Gastroesophageal sphincter (tissue), 3 donors: ENCODE data around the gene XPNPEP2.

ENCODE experiments used
- CTCF ChIP-seq, 4 experiments: fragments of 200-600 bp in 2 of 4; fragments of 450-650 bp in 2 of 4; sonication (generic) in 1 of 4; IDR thresholded peaks; one replicate each; pipeline ENCODE4 v1.5.1; 2017 to 2019; ENCODE audit warnings: antibody characterized with exemption in 4 of 4, mild to moderate bottlenecking in 2 of 4, moderate library complexity in 2 of 4
- POLR2A ChIP-seq, 2 donors: fragments of 450-650 bp; IDR thresholded peaks; one replicate each; pipeline ENCODE4 v1.6.1; 2017; ENCODE audit warnings: antibody characterized with exemption in 2 of 2, mild to moderate bottlenecking in 2 of 2, moderate library complexity in 1 of 2

GRCh38 chrX:129793604-129794191, 54.9 kb downstream of the XPNPEP2 start:
- TF ChIP-seq CTCF (IDR thresholded peaks at IDR 0.05) (no peak), POLR2A (IDR thresholded peaks at IDR 0.05) (no peak)
